NB4 (cell line): ENCODE measurements around the gene BUD31.

Source experiments
- CTCF ChIP-seq: IDR thresholded peaks from one replicate; pipeline ENCODE4 v1.5.1; 2012; ENCODE audit warnings: low read depth, low read length
- MAX ChIP-seq: IDR thresholded peaks from 2 replicates; pipeline ENCODE4 v1.6.1; 2011; ENCODE audit warnings: low read depth, low read length
- MYC ChIP-seq: IDR thresholded peaks from 2 replicates; pipeline ENCODE4 v1.6.1; 2011; ENCODE audit warnings: low read depth, low read length
- POLR2A ChIP-seq: IDR thresholded peaks from 2 replicates; pipeline ENCODE4 v1.6.1; 2011; ENCODE audit warnings: mild to moderate bottlenecking; ENCODE audit not compliant: insufficient read length; ENCODE audit errors: extremely low read depth

- TF ChIP-seq CTCF (no peak), MAX (no peak), POLR2A (no peak), MYC (no peak)
Observed at GRCh38 chr7:99422186-99422585, 13.4 kb downstream of the BUD31 start.
